Activated naive CD8-positive, alpha-beta T cell (primary cell): ENCODE data around the gene PLEKHM2.

Experiments used
- H3K27ac Mint-ChIP-seq: one replicate; pipeline ENCODE4 v1.8.0; 2021; ENCODE audit warnings: mixed read lengths
- H3K27me3 Mint-ChIP-seq: one replicate; pipeline ENCODE4 v1.8.0; 2021; ENCODE audit warnings: mixed read lengths
- H3K36me3 Mint-ChIP-seq: one replicate; pipeline ENCODE4 v1.8.0; 2021; ENCODE audit warnings: mixed read lengths
- H3K4me1 Mint-ChIP-seq: one replicate; pipeline ENCODE4 v1.8.0; 2021; ENCODE audit warnings: low read depth, mixed read lengths
- H3K4me3 Mint-ChIP-seq: one replicate; pipeline ENCODE4 v1.8.0; 2021; ENCODE audit warnings: mild to moderate bottlenecking, mixed read lengths
- H3K9me3 Mint-ChIP-seq: one replicate; pipeline ENCODE4 v1.8.0; 2021; ENCODE audit warnings: low read depth, mixed read lengths

Gene PLEKHM2

DNA sequence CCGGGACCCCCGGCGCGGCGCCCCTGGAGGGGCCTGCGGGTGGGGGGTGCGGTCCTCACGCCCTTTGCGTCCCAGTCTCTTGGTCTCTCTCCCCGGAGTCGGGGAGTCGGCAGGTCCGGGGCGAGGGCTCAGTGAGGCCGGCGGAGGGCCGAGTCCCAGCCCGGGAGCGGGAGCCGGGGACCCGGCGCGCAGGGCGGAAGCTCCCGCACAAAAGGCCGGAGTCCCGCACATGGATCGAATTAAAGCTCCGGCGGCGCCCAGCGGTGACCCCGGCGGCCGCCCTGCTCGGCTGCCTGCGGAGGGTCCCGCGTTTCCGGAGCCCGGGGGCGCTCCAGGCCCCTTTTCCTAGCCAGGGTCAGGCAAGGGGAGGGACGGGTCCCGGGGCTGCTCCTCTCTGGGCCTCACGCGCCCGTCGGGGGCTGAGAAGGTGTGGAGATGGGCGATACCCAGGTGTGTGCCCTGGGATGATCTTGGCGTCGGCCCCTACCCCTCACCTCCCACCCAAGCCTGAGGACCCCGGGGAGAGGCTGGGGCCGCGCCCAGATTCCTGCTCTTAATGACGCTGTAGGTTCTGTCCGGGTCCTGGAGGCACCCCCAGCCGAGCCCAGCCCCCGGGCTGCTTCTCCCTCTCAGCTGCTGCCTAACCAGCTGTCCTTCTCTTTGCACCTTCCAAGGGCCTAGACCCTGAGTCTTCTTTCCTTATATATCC lies 75.0 kb downstream of the PLEKHM2 start:
- Mint-ChIP-seq H3K9me3 (no peaks in the 10 kb centered on the region), H3K27ac (no peak overlapping the region), H3K4me1 (peaks cover 15% of the 10 kb centered on the region), H3K4me3 (peak overlapping the region; percentile 59), H3K36me3 (no peaks in the 10 kb centered on the region), H3K27me3 (peaks cover 20% of the 10 kb centered on the region)

- no peaks in the 10 kb centered on the region for H3K9me3 Mint-ChIP-seq
- peaks cover 15% of the 10 kb centered on the region for H3K4me1 Mint-ChIP-seq
- no peak overlapping the region for H3K27ac Mint-ChIP-seq
- H3K27me3 Mint-ChIP-seq = peaks cover 17% of the 10 kb centered on the region
- H3K36me3 Mint-ChIP-seq = no peaks in the 10 kb centered on the region
- no peak overlapping the region for H3K4me3 Mint-ChIP-seq
Measured at GRCh38 chr1:15760520-15761211, 76.5 kb downstream of the PLEKHM2 start.

- Mint-ChIP-seq H3K36me3 (no peaks in the 10 kb centered on the region), H3K27ac (no peak overlapping the region), H3K27me3 (peaks cover 13% of the 10 kb centered on the region), H3K4me3 (no peak overlapping the region), H3K4me1 (peaks cover 11% of the 10 kb centered on the region), H3K9me3 (no peaks in the 10 kb centered on the region)
Measured at GRCh38 chr1:15761366-15762128, 77.4 kb downstream of the PLEKHM2 start.

DNA sequence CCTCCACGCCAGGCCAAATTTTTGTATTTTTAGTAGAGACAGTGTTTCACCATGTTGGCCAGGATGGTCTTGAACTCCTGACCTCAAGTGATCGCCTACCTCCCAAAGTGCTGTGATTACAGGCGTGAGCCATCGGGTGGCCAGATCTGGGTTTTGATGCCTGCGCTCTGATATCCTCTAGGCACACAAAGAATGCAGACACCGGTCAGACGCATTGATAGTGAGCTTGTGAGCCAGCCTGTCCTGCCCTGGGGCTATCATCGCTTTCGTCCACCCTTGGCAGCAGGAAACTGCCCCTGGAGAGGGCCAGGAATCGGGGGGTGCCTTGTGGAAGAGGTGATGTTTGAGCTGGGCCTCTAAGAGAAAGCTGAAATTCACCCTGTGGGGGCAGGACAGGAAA lies 78.4 kb downstream of the PLEKHM2 start:
- Mint-ChIP-seq H3K36me3 (no peaks in the 10 kb centered on the region), H3K27ac (peak overlapping the region; percentile 34), H3K27me3 (peaks cover 11% of the 10 kb centered on the region), H3K4me1 (peaks cover 3% of the 10 kb centered on the region), H3K9me3 (no peaks in the 10 kb centered on the region), H3K4me3 (no peak overlapping the region)

DNA sequence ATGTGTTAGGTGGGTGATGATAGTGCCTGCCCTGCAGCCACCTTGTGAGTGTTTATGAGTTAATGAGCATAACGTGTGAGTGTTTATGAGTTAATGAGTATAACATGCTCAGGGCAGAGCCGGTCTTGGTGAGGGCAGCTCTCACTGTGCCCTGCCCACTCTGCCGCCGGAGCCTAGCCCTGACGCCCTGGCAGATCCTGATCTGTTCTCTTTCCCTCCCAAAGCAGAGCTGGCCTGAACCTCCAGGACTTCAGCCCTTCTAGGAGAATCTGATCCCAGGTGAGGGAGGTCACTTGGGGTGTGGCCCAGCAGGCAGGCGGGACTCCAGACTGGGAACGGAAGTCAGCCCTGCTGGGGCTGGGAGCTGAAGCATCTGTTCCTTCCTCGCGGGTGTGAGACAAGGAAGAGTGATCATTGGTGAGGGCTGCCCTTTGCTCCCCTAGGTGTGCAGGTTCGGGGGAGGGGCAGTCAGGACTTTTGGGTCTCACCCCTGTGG lies 80.2 kb downstream of the PLEKHM2 start:
- H3K27me3 Mint-ChIP-seq = peaks cover 11% of the 10 kb centered on the region

DNA sequence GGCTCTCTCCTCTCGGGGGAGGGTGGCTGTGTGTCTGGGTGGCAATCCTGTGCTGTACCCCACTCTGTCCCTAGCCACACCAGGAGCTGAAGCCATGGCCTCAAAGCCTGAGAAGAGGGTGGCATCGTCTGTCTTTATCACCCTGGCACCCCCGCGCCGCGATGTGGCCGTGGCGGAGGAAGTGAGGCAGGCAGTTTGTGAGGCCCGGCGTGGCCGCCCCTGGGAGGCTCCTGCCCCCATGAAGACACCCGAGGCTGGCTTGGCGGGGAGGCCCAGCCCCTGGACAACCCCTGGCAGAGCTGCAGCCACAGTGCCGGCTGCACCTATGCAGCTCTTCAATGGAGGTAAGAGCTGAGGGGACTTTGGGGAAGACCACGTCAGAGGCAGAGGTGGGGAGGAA lies 80.8 kb downstream of the PLEKHM2 start:
- Mint-ChIP-seq H3K9me3 (no peaks in the 10 kb centered on the region), H3K4me3 (no peak overlapping the region), H3K27me3 (peaks cover 8% of the 10 kb centered on the region), H3K36me3 (no peaks in the 10 kb centered on the region), H3K27ac (no peak overlapping the region), H3K4me1 (no peaks in the 10 kb centered on the region)

More for the DNA sequence above, 80.2 kb downstream of the PLEKHM2 start:
- H3K9me3 Mint-ChIP-seq = no peaks in the 10 kb centered on the region
- no peaks in the 10 kb centered on the region for H3K36me3 Mint-ChIP-seq
- H3K4me3 Mint-ChIP-seq = no peak overlapping the region
- no peaks in the 10 kb centered on the region for H3K4me1 Mint-ChIP-seq
- H3K27ac Mint-ChIP-seq = no peak overlapping the region

DNA sequence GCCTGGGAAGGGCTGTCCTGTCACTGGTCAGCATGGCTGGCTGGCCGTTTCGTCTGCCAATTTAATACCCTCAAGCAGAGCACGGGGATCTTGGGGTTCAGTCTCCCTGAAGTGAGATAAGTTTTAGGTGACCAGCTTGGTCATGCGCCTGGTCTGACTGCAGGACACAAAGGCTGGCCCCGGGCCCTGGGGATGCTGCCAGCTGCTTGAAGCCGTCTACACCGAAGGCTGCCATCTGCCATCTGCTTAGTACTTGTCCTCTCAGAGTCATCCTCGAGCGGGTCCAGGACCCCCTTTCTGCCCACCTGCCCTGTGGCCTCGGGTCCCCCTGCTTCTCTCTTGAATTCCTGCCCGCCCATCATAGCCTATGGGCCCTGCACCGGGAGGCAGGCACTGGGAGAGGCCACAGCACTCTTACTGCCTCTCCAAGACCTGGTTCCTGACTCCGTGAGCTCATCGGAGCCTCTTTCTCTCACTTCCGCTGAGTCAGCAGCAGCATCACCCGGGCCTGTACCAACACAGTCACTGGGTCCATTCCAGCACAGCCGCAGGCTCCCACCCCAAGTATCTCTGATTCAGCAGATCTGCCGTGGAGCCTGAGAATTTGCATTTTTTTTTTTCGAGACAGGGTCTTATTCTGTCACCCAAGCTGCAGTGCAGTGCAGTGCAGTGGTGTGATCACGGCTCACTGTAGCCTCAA lies 81.5 kb downstream of the PLEKHM2 start:
- Mint-ChIP-seq H3K9me3 (no peaks in the 10 kb centered on the region), H3K4me3 (no peak overlapping the region), H3K36me3 (no peaks in the 10 kb centered on the region), H3K27ac (no peak overlapping the region), H3K27me3 (peaks cover 8% of the 10 kb centered on the region), H3K4me1 (no peaks in the 10 kb centered on the region)

DNA sequence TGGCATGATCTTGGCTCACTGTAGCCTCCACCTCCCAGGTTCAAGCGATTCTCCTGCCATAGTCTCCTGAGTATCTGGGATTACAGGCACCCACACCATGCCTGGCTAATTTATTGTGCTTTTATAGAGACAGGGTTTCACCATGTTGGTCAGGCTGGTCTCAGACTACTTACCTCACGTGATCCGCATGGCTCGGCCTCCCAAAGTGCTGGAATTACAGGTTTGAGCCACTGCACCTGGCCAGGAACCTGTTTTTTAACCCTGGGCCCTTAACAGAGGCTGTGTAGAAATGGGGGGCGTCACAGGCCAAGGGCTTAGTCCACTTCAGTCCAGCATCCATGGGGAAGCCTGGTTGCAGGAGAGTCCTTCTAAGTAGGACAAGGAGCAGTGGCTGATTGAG lies 83.8 kb downstream of the PLEKHM2 start:
- H3K27ac Mint-ChIP-seq = no peak overlapping the region
- peaks cover 5% of the 10 kb centered on the region for H3K27me3 Mint-ChIP-seq

DNA sequence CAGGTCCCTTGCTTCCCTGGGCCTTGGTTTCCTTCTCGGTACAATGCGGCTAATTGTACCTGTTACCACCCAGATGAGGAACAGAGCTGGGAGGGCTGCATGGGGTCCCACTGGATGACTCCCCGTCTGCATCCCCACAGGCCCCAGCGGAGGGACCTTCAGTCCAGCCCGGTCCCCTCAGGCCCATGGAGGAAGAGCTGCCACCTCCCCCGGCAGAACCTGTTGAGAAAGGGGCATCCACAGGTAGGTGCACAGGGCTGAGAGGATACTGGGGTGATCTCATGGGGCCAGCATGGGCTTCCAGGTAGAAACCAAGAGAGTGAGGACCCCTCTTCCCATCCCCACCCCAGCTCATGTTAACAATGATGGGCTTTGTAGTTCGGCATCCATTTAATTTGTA lies 84.3 kb downstream of the PLEKHM2 start:
- H3K27ac Mint-ChIP-seq = no peak overlapping the region
- H3K4me1 Mint-ChIP-seq = no peaks in the 10 kb centered on the region
- no peaks in the 10 kb centered on the region for H3K9me3 Mint-ChIP-seq
- H3K4me3 Mint-ChIP-seq = no peak overlapping the region
- H3K36me3 Mint-ChIP-seq = no peaks in the 10 kb centered on the region
- peaks cover 5% of the 10 kb centered on the region for H3K27me3 Mint-ChIP-seq

More for the DNA sequence above, 83.8 kb downstream of the PLEKHM2 start:
- H3K4me1 Mint-ChIP-seq = no peaks in the 10 kb centered on the region
- no peaks in the 10 kb centered on the region for H3K36me3 Mint-ChIP-seq
- no peak overlapping the region for H3K4me3 Mint-ChIP-seq
- no peaks in the 10 kb centered on the region for H3K9me3 Mint-ChIP-seq

DNA sequence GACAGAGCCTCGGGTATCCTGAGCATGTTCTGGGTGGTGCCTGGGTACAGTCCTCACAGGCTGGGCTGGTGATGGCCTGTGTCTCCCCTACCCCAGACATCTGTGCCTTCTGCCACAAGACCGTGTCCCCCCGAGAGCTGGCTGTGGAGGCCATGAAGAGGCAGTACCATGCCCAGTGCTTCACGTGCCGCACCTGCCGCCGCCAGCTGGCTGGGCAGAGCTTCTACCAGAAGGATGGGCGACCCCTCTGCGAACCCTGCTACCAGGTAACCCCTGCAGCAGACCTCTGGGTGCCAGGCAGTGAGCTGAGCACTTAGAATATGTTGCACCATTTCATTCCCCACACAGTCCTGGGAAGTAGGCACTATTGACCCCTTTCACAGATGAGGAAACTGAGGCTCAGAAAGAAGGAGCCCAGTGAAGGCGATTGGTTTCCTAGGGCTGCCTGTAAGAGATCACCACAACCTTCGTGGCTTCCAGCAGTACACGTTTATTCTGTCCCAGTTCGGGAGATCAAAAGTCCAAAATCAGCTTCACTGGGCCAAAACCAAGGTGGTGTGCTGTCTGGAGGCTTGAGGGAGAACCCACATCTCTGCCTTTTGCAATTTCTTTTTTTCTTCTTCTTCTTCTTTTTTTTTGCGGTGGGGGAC lies 86.3 kb downstream of the PLEKHM2 start:
- no peaks in the 10 kb centered on the region for H3K9me3 Mint-ChIP-seq
- no peak overlapping the region for H3K27ac Mint-ChIP-seq
- peaks cover 5% of the 10 kb centered on the region for H3K27me3 Mint-ChIP-seq
- H3K4me3 Mint-ChIP-seq = no peak overlapping the region
- H3K36me3 Mint-ChIP-seq = no peaks in the 10 kb centered on the region
- no peaks in the 10 kb centered on the region for H3K4me1 Mint-ChIP-seq

GRCh38 chr1:15771836-15772515 lies 87.9 kb downstream of the PLEKHM2 start:
- H3K36me3 Mint-ChIP-seq = no peaks in the 10 kb centered on the region
- no peak overlapping the region for H3K4me3 Mint-ChIP-seq
- no peaks in the 10 kb centered on the region for H3K4me1 Mint-ChIP-seq
- H3K9me3 Mint-ChIP-seq = no peaks in the 10 kb centered on the region
- H3K27me3 Mint-ChIP-seq = peaks cover 5% of the 10 kb centered on the region
- no peak overlapping the region for H3K27ac Mint-ChIP-seq

DNA sequence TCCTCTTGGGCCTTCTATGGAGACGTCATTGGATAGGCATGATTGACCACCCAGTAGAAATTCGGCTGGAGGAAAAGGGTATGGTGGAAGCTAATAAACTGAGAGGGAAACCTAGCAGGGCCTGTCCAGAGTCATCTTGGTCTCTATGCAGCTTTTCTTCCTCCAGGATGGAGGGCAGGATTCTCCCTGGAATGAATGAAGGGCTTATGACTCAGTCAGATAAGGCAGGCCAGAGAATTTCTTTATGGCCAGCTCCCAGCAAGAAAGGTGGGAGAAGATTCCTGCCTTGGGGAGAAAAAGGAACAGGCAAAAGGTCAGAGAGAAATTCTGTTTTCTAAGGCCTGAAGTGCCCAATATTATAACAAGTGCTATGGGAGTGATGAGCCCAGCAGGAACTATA lies 91.6 kb downstream of the PLEKHM2 start:
- H3K4me3 Mint-ChIP-seq = no peak overlapping the region
- no peak overlapping the region for H3K27ac Mint-ChIP-seq
- H3K27me3 Mint-ChIP-seq = peaks cover 2% of the 10 kb centered on the region
- no peaks in the 10 kb centered on the region for H3K4me1 Mint-ChIP-seq
- H3K9me3 Mint-ChIP-seq = no peaks in the 10 kb centered on the region
- no peaks in the 10 kb centered on the region for H3K36me3 Mint-ChIP-seq

DNA sequence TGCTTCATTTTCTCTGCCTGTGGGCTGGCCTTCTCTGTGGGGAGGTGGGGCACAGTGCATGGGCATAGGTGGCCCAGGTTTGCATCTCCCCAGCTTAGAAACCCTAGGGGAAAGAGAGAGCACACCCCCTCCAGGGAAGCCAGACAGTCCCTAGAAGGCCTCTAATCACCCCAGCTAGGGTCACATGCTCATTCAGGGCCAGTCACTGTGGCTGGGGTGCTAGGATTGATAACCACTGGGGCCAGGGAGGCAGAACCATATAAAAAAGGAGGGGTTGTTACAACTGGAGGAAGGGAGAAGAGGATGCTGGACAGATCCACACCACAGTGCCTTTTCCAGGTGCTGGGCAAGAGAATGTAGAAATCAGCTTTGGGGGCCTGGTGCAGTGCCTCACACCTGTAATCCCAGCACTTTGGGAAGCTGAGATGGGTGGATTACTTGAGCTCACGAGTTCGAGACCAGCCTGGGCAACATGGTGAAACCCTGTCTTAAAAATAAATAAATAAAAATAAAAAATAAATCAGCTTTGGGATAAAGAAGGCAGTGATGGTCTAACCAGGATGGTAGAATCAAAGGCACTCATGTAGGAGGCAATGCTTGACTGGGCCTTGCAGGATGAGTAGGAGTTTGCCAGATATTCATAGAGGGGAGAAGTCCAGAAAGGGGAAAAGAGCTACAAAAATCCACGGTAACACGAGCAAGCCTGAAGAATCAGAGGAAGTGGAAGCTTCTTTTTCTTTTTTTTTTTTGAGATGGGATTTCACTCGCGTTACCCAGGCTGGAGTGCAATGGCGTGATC lies 94.0 kb downstream of the PLEKHM2 start:
- no peaks in the 10 kb centered on the region for H3K27me3 Mint-ChIP-seq
- H3K4me1 Mint-ChIP-seq = no peaks in the 10 kb centered on the region
- H3K9me3 Mint-ChIP-seq = no peaks in the 10 kb centered on the region
- no peaks in the 10 kb centered on the region for H3K36me3 Mint-ChIP-seq
- H3K4me3 Mint-ChIP-seq = no peak overlapping the region
- H3K27ac Mint-ChIP-seq = no peak overlapping the region
